Endodermal cell (in vitro differentiated cells): ENCODE data around the gene MYRF. TPM values are rescaled to one million over a fixed set of nuclear protein-coding genes. Genes with fewer than 3 reads are reported as not detected.
A peak's percentile ranks its signal among the peaks of the same experiment; 100 is the strongest.

Experiments
- DNase-seq: peaks from one replicate; pipeline ENCODE4 v3.0.0-alpha.2; 2017
- H3K27ac ChIP-seq: 2 replicates; pipeline ENCODE4 v1.5.1; 2013; ENCODE audit warnings: mild to moderate bottlenecking, low read depth, low read length, moderate library complexity
- H3K27me3 ChIP-seq: 2 replicates; pipeline ENCODE4 v1.6.1; 2013; ENCODE audit warnings: mild to moderate bottlenecking, low read length, moderate library complexity; ENCODE audit not compliant: insufficient read depth, control insufficient read depth, poor library complexity, severe bottlenecking
- H3K36me3 ChIP-seq: 2 replicates; pipeline ENCODE4 v1.7.0; 2013; ENCODE audit warnings: mild to moderate bottlenecking, low read length, moderate library complexity; ENCODE audit not compliant: control insufficient read depth, insufficient read depth
- H3K4me1 ChIP-seq: one replicate; pipeline ENCODE4 v1.7.0; 2013; ENCODE audit warnings: low read length; ENCODE audit not compliant: control insufficient read depth, insufficient read depth
- H3K4me3 ChIP-seq: 2 replicates; pipeline ENCODE4 v1.5.1; 2013; ENCODE audit warnings: mild to moderate bottlenecking, low read length, moderate library complexity
- H3K9ac ChIP-seq: 2 replicates; pipeline ENCODE4 v1.6.1; 2013; ENCODE audit warnings: mild to moderate bottlenecking, low read length, moderate library complexity; ENCODE audit not compliant: poor library complexity, severe bottlenecking; ENCODE audit errors: extremely low read depth
- H3K9me3 ChIP-seq: 2 replicates; pipeline ENCODE4 v1.6.1; 2013; ENCODE audit warnings: mild to moderate bottlenecking, low read length, moderate library complexity; ENCODE audit not compliant: control insufficient read depth
- H3K27ac Mint-ChIP-seq: 2 replicates; pipeline ENCODE4 v1.8.0; 2020; ENCODE audit warnings: mixed read lengths
- H3K27me3 Mint-ChIP-seq: 2 replicates; pipeline ENCODE4 v1.8.0; 2021; ENCODE audit warnings: mild to moderate bottlenecking, mixed read lengths; ENCODE audit not compliant: insufficient read depth
- H3K36me3 Mint-ChIP-seq: 2 replicates; pipeline ENCODE4 v1.8.0; 2020; ENCODE audit warnings: low read depth, mixed read lengths
- H3K4me1 Mint-ChIP-seq: 2 replicates; pipeline ENCODE4 v1.8.0; 2020; ENCODE audit warnings: mixed read lengths
- H3K4me3 Mint-ChIP-seq: 2 replicates; pipeline ENCODE4 v1.8.0; 2020; ENCODE audit warnings: mild to moderate bottlenecking, moderate library complexity, mixed read lengths
- H3K9me3 Mint-ChIP-seq: 2 replicates; pipeline ENCODE4 v1.8.0; 2020; ENCODE audit warnings: mild to moderate bottlenecking, mixed read lengths
- WGBS, 2 experiments: methylation state at CpG; one replicate each; pipeline versions ENCODE4 v1.1.5 to v1.1.7; 2013; ENCODE audit warnings: missing lambda C conversion rate in 2 of 2, mixed read lengths in 1 of 2; ENCODE audit not compliant: insufficient coverage in 1 of 2, insufficient read length in 1 of 2; 5-methylcytosine and 5-hydroxymethylcytosine counted together
- total RNA-seq, 2 donors: library from RNA; stranded (reverse); fragmentation: NEBNext Ultra II Directional in 1 of 2; extraction: Animal tissue kit (Norgen Biotek cat#: 25700) in 1 of 2; gene quantifications; 2 replicates in 1 of 2; 3 replicates in 1 of 2; pipeline ENCODE4 v1.2.1, GENCODE V29; 2021
- TF ChIP-seq, protein P1 (sequence below): fragments of 200-600 bp; sonication (generic); conservative IDR thresholded peaks from 2 replicates; pipeline ENCODE4 v1.5.0; 2021; ENCODE audit warnings: antibody characterized with exemption, mild to moderate bottlenecking

MYRF gene
- total RNA-seq, 2 donors from 2014 or later = 30.3 to 61.7 TPM

GRCh38 chr11:61706452-61707400 is 45.7 kb upstream of the MYRF start:
- 84 to 86% methylated on average over 16 to 27 of the region's 27 CpGs for WGBS, 2 experiments
- Histone ChIP-seq H3K27me3 (no peaks in the 10 kb centered on the region), H3K36me3 (no peaks in the 10 kb centered on the region), H3K27ac (no peak overlapping the region), H3K4me1 (peaks cover 4% of the 10 kb centered on the region), H3K9ac (no peak overlapping the region), H3K9me3 (no peaks in the 10 kb centered on the region), H3K4me3 (no peak overlapping the region)
- Mint-ChIP-seq H3K4me1 (peaks cover 13% of the 10 kb centered on the region), H3K36me3 (no peaks in the 10 kb centered on the region), H3K27me3 (no peaks in the 10 kb centered on the region), H3K4me3 (no peak overlapping the region), H3K27ac (no peak overlapping the region), H3K9me3 (no peaks in the 10 kb centered on the region)
- DNase-seq = peak; percentile 61
- TF ChIP-seq, protein P1, sequence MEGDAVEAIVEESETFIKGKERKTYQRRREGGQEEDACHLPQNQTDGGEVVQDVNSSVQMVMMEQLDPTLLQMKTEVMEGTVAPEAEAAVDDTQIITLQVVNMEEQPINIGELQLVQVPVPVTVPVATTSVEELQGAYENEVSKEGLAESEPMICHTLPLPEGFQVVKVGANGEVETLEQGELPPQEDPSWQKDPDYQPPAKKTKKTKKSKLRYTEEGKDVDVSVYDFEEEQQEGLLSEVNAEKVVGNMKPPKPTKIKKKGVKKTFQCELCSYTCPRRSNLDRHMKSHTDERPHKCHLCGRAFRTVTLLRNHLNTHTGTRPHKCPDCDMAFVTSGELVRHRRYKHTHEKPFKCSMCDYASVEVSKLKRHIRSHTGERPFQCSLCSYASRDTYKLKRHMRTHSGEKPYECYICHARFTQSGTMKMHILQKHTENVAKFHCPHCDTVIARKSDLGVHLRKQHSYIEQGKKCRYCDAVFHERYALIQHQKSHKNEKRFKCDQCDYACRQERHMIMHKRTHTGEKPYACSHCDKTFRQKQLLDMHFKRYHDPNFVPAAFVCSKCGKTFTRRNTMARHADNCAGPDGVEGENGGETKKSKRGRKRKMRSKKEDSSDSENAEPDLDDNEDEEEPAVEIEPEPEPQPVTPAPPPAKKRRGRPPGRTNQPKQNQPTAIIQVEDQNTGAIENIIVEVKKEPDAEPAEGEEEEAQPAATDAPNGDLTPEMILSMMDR = no peak

GRCh38 chr11:61707574-61707973 is 44.9 kb upstream of the MYRF start:
- no peak for DNase-seq
- Mint-ChIP-seq H3K27me3 (no peaks in the 10 kb centered on the region), H3K9me3 (no peaks in the 10 kb centered on the region), H3K4me3 (no peak overlapping the region), H3K36me3 (no peaks in the 10 kb centered on the region), H3K27ac (no peak overlapping the region), H3K4me1 (peaks cover 13% of the 10 kb centered on the region)
- H3K27ac ChIP-seq = no peak overlapping the region
- peaks cover 4% of the 10 kb centered on the region for H3K4me1 ChIP-seq
- H3K9me3 ChIP-seq = no peaks in the 10 kb centered on the region
- no peaks in the 10 kb centered on the region for H3K36me3 ChIP-seq
- no peak overlapping the region for H3K4me3 ChIP-seq
- H3K27me3 ChIP-seq = no peaks in the 10 kb centered on the region
- H3K9ac ChIP-seq = no peak overlapping the region
- WGBS, 2 experiments = 93 to 96% methylated on average over 9 of the region's 9 CpGs
- TF ChIP-seq, protein P1 = no peak

DNA sequence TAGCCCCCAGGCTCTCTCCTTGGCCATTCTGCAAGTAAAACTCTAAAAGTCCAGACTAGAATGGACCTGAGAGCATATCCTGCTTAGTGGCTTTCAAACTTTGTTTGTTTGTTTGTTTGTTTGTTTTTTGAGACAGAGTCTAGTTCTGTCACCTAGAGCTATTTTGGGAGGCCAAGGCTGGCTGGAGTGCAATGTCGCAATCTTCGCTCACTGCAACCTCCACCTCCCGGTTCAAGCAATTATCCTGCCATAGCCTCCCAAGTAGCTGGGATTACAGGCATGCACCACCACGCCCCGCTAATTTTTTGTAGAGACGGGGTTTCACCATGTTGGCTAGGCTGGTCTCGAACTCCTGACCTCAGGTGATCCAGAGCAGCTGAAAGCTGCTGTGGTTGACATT is 43.3 kb upstream of the MYRF start:
- Histone ChIP-seq H3K4me1 (peaks cover 7% of the 10 kb centered on the region), H3K9ac (no peak overlapping the region), H3K27ac (no peak overlapping the region), H3K9me3 (no peaks in the 10 kb centered on the region), H3K27me3 (no peaks in the 10 kb centered on the region), H3K36me3 (no peaks in the 10 kb centered on the region), H3K4me3 (no peak overlapping the region)
- Mint-ChIP-seq H3K4me3 (no peak overlapping the region), H3K27ac (no peak overlapping the region), H3K4me1 (peaks cover 13% of the 10 kb centered on the region), H3K36me3 (no peaks in the 10 kb centered on the region), H3K9me3 (no peaks in the 10 kb centered on the region), H3K27me3 (no peaks in the 10 kb centered on the region)
- DNase-seq = no peak
- TF ChIP-seq, protein P1 = no peak
- 93 to 98% methylated on average over 7 of the region's 7 CpGs for WGBS, 2 experiments
